GM13976 (cell line): ENCODE data around the gene SHTN1.

ENCODE experiments used
- DNase-seq: peaks from one replicate; pipeline ENCODE4 v3.0.0; 2012; ENCODE audit warnings: low spot score
- CTCF ChIP-seq: IDR thresholded peaks from 2 replicates; pipeline ENCODE4 v1.5.1; 2012; ENCODE audit warnings: borderline replicate concordance, mild to moderate bottlenecking; ENCODE audit not compliant: insufficient read depth; ENCODE audit errors: extremely low read depth, missing control alignments, control extremely low read depth
- in situ Hi-C: fragments of 300-500 bp; cut with MboI; formaldehyde crosslinking; loops from one replicate; pipeline ENCODE4 v1.12.0; 2022; ENCODE audit warnings: low sequenced_read_pairs, mixed read lengths, inconsistent platforms; ENCODE audit not compliant: unreplicated experiment

The SHTN1 gene

GRCh38 chr10:116931806-116932205, 73.2 kb downstream of the SHTN1 start:
- DNase-seq: no peak
- in situ Hi-C loops: no loop called here
- TF ChIP-seq CTCF: no peak

- TF ChIP-seq CTCF: no peak
- no peak for DNase-seq
- in situ Hi-C loops: no loop called here
These were observed 78.6 kb downstream of the SHTN1 start for GRCh38 chr10:116926426-116926825.

- TF ChIP-seq CTCF: no peak
- in situ Hi-C loops: no loop called here
- DNase-seq: no peak
These were observed 79.9 kb downstream of the SHTN1 start for GRCh38 chr10:116925056-116925455.

GRCh38 chr10:116919706-116920105, 85.3 kb downstream of the SHTN1 start:
- DNase-seq: no peak
- in situ Hi-C loops: no loop called here
- no peak for TF ChIP-seq CTCF

GRCh38 chr10:116919164-116919563, 85.8 kb downstream of the SHTN1 start:
- no peak for TF ChIP-seq CTCF
- in situ Hi-C loops: no loop called here
- DNase-seq: no peak

GRCh38 chr10:116918583-116918982, 86.4 kb downstream of the SHTN1 start:
- TF ChIP-seq CTCF: no peak
- in situ Hi-C loops: no loop called here
- no peak for DNase-seq

GRCh38 chr10:116917481-116917880, 87.5 kb downstream of the SHTN1 start:
- in situ Hi-C loops: no loop called here
- TF ChIP-seq CTCF: no peak
- DNase-seq: no peak
